ENCODE measurements around the gene ATG4C.

ATG4C gene

GRCh38 chr1:62905872-62906271 lies 121.9 kb downstream of the ATG4C start:
- DNase-seq, result no peak

- DNase-seq, result no peak
Observed at GRCh38 chr1:62906428-62906886, 122.5 kb downstream of the ATG4C start.

- DNase-seq, result no peak
Observed at GRCh38 chr1:62908168-62908695, 124.3 kb downstream of the ATG4C start.

GRCh38 chr1:62912028-62912638 lies 128.2 kb downstream of the ATG4C start:
- no peak for DNase-seq

Data from C1 segment of cervical spinal cord (tissue), 14 donors.